Tibial nerve (tissue), 4 donors: Measurements from ENCODE around the gene RARG. TPM values are rescaled to one million over a fixed set of nuclear protein-coding genes. Genes with fewer than 3 reads are reported as not detected.

ENCODE experiments used
- DNase-seq, 2 donors: peaks; one replicate each; pipeline ENCODE4 v3.0.0-alpha.2; 2019; ENCODE audit warnings: low spot score in 2 of 2
- H3K27ac ChIP-seq, 4 donors: fragments of 200-600 bp; sonication (generic) in 3 of 4; one replicate each; pipeline ENCODE4 v1.5.1; 2017 to 2019; ENCODE audit warnings: mild to moderate bottlenecking in 1 of 4
- H3K27me3 ChIP-seq, 2 donors: fragments of 200-600 bp; sonication (generic) in 1 of 2; one replicate each; pipeline versions ENCODE4 v1.5.1 to v1.6.0; 2017 to 2019
- H3K36me3 ChIP-seq, 3 donors: fragments of 200-600 bp; sonication (generic); one replicate each; pipeline ENCODE4 v1.5.1; 2018 to 2019
- H3K4me1 ChIP-seq, 4 donors: fragments of 200-600 bp; sonication (generic) in 3 of 4; one replicate each; pipeline ENCODE4 v1.5.1; 2017 to 2019
- H3K4me3 ChIP-seq, 4 donors: fragments of 200-600 bp; sonication (generic) in 3 of 4; one replicate each; pipeline ENCODE4 v1.5.1; 2017 to 2019; ENCODE audit warnings: mild to moderate bottlenecking in 1 of 4, moderate library complexity in 1 of 4
- H3K9me3 ChIP-seq, 4 donors: fragments of 200-600 bp; sonication (generic) in 3 of 4; one replicate each; pipeline ENCODE4 v1.5.1; 2017 to 2019
- CTCF ChIP-seq, 5 experiments: fragments of 200-600 bp in 3 of 5; fragments of 450-650 bp in 2 of 5; sonication (generic) in 3 of 5; IDR thresholded peaks; one replicate each; pipeline ENCODE4 v1.5.1; 2016 to 2019; ENCODE audit warnings: antibody characterized with exemption in 5 of 5, mild to moderate bottlenecking in 3 of 5, moderate library complexity in 2 of 5
- EP300 ChIP-seq, 2 donors: sonication (generic); formaldehyde crosslinking; IDR thresholded peaks; one replicate each; pipeline ENCODE4 v1.6.1; 2017; ENCODE audit warnings: antibody characterized with exemption in 2 of 2, mild to moderate bottlenecking in 1 of 2
- POLR2A ChIP-seq, 2 donors: fragments of 450-650 bp; IDR thresholded peaks; one replicate each; pipeline ENCODE4 v1.6.1; 2017; ENCODE audit warnings: antibody characterized with exemption in 2 of 2, mild to moderate bottlenecking in 2 of 2, moderate library complexity in 2 of 2
- WGBS, 2 donors: methylation state at CpG; one replicate each; pipeline ENCODE4 v1.1.5; 2018; 5-methylcytosine and 5-hydroxymethylcytosine counted together
- total RNA-seq, 4 donors: library from RNA; depleted of rRNA; stranded (reverse); fragments of >200 nt; gene quantifications; one replicate each; pipeline ENCODE4 v1.1.0, GENCODE V29; 2016

The RARG gene
- total RNA-seq, 4 donors from 2014 or later, result 28.0 to 32.3 (median 31.4) TPM

- H3K4me3 ChIP-seq, result no peak overlapping the region
- H3K9me3 ChIP-seq, result no peaks in the 10 kb centered on the region
- TF ChIP-seq EP300 (IDR thresholded peaks at IDR 0.05), result no peak
- no peak for TF ChIP-seq CTCF (IDR thresholded peaks at IDR 0.05)
- TF ChIP-seq POLR2A (IDR thresholded peaks at IDR 0.05), result no peak
- WGBS, 2 donors, result 81 to 82% methylated on average over 15 of the region's 15 CpGs
- peaks cover 0 to 91% (median 16%) of the 10 kb centered on the region in 3 donors for H3K36me3 ChIP-seq
- H3K4me1 ChIP-seq, result peaks cover 0 to 56% (median 14%) of the 10 kb centered on the region in 4 donors
- H3K27me3 ChIP-seq, result no peaks in the 10 kb centered on the region
- DNase-seq, result no peak
- no peak overlapping the region for H3K27ac ChIP-seq
These were observed 44.7 kb downstream of the RARG start for GRCh38 chr12:53187145-53187899.

DNA sequence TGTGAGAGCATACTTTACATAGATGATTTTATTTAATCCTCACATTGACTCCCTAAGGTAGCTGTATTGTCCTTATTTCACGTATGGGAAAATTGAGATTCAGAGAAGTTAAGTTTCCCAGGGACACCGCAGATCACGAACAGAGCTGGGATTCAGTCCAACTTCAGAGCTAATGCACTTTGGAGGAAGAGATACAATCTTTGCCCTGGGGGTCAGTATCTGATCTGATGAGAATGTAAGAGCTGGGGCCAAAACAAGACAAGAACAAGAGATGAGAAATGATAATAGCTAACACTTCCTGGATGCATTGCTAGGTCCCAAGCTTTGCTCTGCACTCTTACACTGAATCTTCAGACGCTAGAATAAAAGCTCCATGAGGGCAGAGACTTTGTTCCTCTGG is 45.3 kb downstream of the RARG start:
- Histone ChIP-seq H3K27ac (no peak overlapping the region), H3K27me3 (no peaks in the 10 kb centered on the region), H3K4me3 (no peak overlapping the region), H3K9me3 (no peaks in the 10 kb centered on the region), H3K4me1 (peaks cover 0 to 61% (median 20%) of the 10 kb centered on the region in 4 donors), H3K36me3 (peaks cover 0 to 91% (median 16%) of the 10 kb centered on the region in 3 donors)
- 74 to 84% methylated on average over 4 of the region's 4 CpGs for WGBS, 2 donors
- no peak for TF ChIP-seq CTCF (IDR thresholded peaks at IDR 0.05)
- TF ChIP-seq EP300 (IDR thresholded peaks at IDR 0.05), result no peak
- TF ChIP-seq POLR2A (IDR thresholded peaks at IDR 0.05), result no peak
- DNase-seq, result no peak

- DNase-seq, result no peak
- 89 to 98% methylated on average over 3 of the region's 3 CpGs for WGBS, 2 donors
- Histone ChIP-seq H3K36me3 (peaks cover 0 to 83% (median 16%) of the 10 kb centered on the region in 3 donors), H3K9me3 (no peaks in the 10 kb centered on the region), H3K4me3 (no peak overlapping the region), H3K4me1 (peaks cover 0 to 67% (median 26%) of the 10 kb centered on the region in 4 donors), H3K27me3 (no peaks in the 10 kb centered on the region), H3K27ac (no peak overlapping the region)
- TF ChIP-seq POLR2A (IDR thresholded peaks at IDR 0.05) (no peak), CTCF (IDR thresholded peaks at IDR 0.05) (no peak), EP300 (IDR thresholded peaks at IDR 0.05) (no peak)
These were observed 46.3 kb downstream of the RARG start for GRCh38 chr12:53185582-53186153.

GRCh38 chr12:53184828-53185227 is 47.2 kb downstream of the RARG start:
- Histone ChIP-seq H3K4me1 (peaks cover 0 to 61% (median 25%) of the 10 kb centered on the region in 4 donors), H3K27ac (no peak overlapping the region), H3K4me3 (no peak overlapping the region), H3K27me3 (no peaks in the 10 kb centered on the region), H3K36me3 (peaks cover 0 to 77% (median 16%) of the 10 kb centered on the region in 3 donors), H3K9me3 (no peaks in the 10 kb centered on the region)
- TF ChIP-seq CTCF (IDR thresholded peaks at IDR 0.05) (no peak), POLR2A (IDR thresholded peaks at IDR 0.05) (no peak), EP300 (IDR thresholded peaks at IDR 0.05) (no peak)
- WGBS, 2 donors, result 84 to 96% methylated on average over 6 of the region's 6 CpGs
- no peak for DNase-seq

GRCh38 chr12:53182903-53183302 is 49.1 kb downstream of the RARG start:
- Histone ChIP-seq H3K36me3 (peaks cover 0 to 58% (median 12%) of the 10 kb centered on the region in 3 donors), H3K4me3 (peak overlapping the region in 1 of 4 donors; percentile 8), H3K4me1 (peaks cover 0 to 60% (median 29%) of the 10 kb centered on the region in 4 donors), H3K9me3 (no peaks in the 10 kb centered on the region), H3K27me3 (no peaks in the 10 kb centered on the region), H3K27ac (no peak overlapping the region)
- no peak for DNase-seq
- TF ChIP-seq CTCF (IDR thresholded peaks at IDR 0.05) (no peak), EP300 (IDR thresholded peaks at IDR 0.05) (no peak), POLR2A (IDR thresholded peaks at IDR 0.05) (no peak)
- 25 to 26% methylated on average over 2 of the region's 2 CpGs for WGBS, 2 donors
